ENCODE data around the gene N4BP2. TPM values are rescaled to one million over a fixed set of nuclear protein-coding genes. Genes with fewer than 3 reads are reported as not detected.
"Not testable (repeated sequence)": the region's sequence is repeated elsewhere in the genome, so short reads cannot be mapped to it uniquely, and the experiment has no call there.

The N4BP2 gene
- 8.1 TPM for total RNA-seq

- ATAC-seq, result peak; percentile 77
Observed at GRCh38 chr4:40056716-40057585, at the start of gene N4BP2. Gene N4BP2 (plus strand): TSS chr4:40056850. CDS start chr4:40097341, 40,491 bp downstream.

GRCh38 chr4:40016007-40016406, 40.6 kb upstream of the N4BP2 start:
- ATAC-seq, result no peak

GRCh38 chr4:40020221-40020620, 36.4 kb upstream of the N4BP2 start:
- ATAC-seq, result no peak

GRCh38 chr4:40021116-40021515, 35.5 kb upstream of the N4BP2 start:
- ATAC-seq, result not testable (repeated sequence)

- not testable (repeated sequence) for ATAC-seq
Observed at GRCh38 chr4:40024049-40024448, 32.6 kb upstream of the N4BP2 start.

GRCh38 chr4:40032785-40033184, 23.9 kb upstream of the N4BP2 start:
- ATAC-seq, result no peak

GRCh38 chr4:40033613-40034012, 23.0 kb upstream of the N4BP2 start:
- ATAC-seq, result no peak

- ATAC-seq, result peak; percentile 96
Observed at GRCh38 chr4:40038977-40039376, 17.7 kb upstream of the N4BP2 start.

GRCh38 chr4:40040908-40041307, 15.7 kb upstream of the N4BP2 start:
- ATAC-seq, result peak; percentile 10

GRCh38 chr4:40043786-40044185, 12.9 kb upstream of the N4BP2 start:
- no peak for ATAC-seq

- ATAC-seq, result no peak
Observed at GRCh38 chr4:40046311-40046980, 10.2 kb upstream of the N4BP2 start.

GRCh38 chr4:40053161-40053560, 3.5 kb upstream of the N4BP2 start:
- no peak for ATAC-seq

GRCh38 chr4:40055511-40055862, 1.2 kb upstream of the N4BP2 start:
- no peak for ATAC-seq

- ATAC-seq, result peak; percentile 5
Observed at GRCh38 chr4:40055863-40056715, 561 bp upstream of the N4BP2 start.

GRCh38 chr4:40057586-40058091, 989 bp downstream of the N4BP2 start:
- ATAC-seq, result peak; percentile 88

- no peak for ATAC-seq
Observed at GRCh38 chr4:40058121-40058520, 1.5 kb downstream of the N4BP2 start.

- ATAC-seq, result no peak
Observed at GRCh38 chr4:40058854-40059253, 2.2 kb downstream of the N4BP2 start.

GRCh38 chr4:40059362-40059761, 2.7 kb downstream of the N4BP2 start:
- no peak for ATAC-seq

GRCh38 chr4:40065010-40065409, 8.4 kb downstream of the N4BP2 start:
- no peak for ATAC-seq

- no peak for ATAC-seq
Observed at GRCh38 chr4:40066651-40067050, 10.0 kb downstream of the N4BP2 start.

GRCh38 chr4:40070387-40070786, 13.7 kb downstream of the N4BP2 start:
- ATAC-seq, result no peak

- no peak for ATAC-seq
Observed at GRCh38 chr4:40086421-40086820, 29.8 kb downstream of the N4BP2 start.

All from esophagus mucosa (tissue), 1 donor.